GM18951 (cell line): Measurements from ENCODE around the gene ZYG11B.
"Not testable (repeated sequence)": the region's sequence is repeated elsewhere in the genome, so short reads cannot be mapped to it uniquely, and the experiment has no call there.

Experiments
- POLR2A ChIP-seq: IDR thresholded peaks from 4 replicates; pipeline ENCODE4 v1.6.1; 2011; ENCODE audit warnings: mild to moderate bottlenecking; ENCODE audit not compliant: insufficient read length, insufficient read depth; ENCODE audit errors: extremely low read depth
- in situ Hi-C: fragments of 300-500 bp; cut with MboI; formaldehyde crosslinking; loops from one replicate; pipeline ENCODE4 v1.12.0; 2022; ENCODE audit warnings: low sequenced_read_pairs, mixed read lengths, inconsistent platforms; ENCODE audit not compliant: unreplicated experiment

ZYG11B gene

DNA sequence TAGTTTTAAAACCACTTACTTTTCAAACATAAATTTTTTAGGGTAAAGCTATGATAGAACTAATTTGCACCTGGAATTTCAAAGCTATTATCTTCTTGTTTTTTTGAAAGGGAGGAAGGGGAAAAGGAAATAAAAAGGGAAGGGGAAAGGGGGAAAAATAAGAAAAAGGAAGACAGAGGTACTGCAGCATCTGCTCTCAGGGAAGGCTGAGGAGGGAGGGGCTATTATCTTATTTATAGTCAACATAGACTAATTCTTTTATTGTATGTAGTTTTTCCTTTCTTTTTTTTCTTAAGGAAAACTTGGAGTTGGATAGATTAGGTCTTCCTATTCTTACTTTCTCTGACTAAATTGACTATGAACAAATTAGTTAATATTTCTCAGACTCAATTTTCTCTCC, 74.8 kb downstream of the ZYG11B start:
- no peak for TF ChIP-seq POLR2A
- in situ Hi-C loops = no loop called here

DNA sequence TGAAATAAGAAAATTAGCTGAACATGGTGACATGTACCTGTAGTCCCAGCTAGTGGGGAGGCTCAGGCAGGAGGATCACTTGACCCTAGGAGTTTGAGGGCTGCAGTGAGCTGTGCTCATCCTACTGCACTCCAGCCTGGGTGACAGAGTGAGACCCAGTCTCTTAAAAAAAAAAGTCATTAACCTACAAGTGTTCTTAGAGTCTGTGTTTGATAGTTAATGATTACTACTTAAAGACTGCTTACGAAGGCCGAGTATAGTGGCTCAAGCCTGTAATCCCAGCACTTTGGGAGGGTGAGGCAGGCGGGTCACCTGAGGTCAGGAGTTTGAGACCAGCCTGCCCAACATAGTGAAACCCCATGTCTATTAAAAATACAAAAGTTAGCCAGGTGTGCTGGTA, 77.8 kb downstream of the ZYG11B start:
- in situ Hi-C loops = not testable (repeated sequence)

DNA sequence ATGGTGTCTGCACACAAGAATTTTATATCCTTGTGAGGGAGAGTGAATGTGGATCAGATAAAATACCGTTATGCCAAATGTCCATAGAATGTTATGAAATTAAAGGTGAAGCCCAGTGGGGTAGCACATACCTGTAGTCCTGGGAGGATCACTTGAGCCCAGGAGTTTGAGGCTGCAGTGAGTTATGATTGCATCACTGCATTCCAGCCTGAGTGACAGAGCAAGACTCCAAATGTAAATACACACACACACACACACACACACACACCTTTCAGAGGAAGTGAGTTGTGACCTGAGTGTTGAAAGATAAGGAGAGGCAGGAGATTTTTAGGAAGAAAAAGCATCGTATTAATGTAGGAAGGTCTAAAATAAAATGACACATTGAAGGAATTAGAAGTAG, 88.2 kb downstream of the ZYG11B start:
- no peak for TF ChIP-seq POLR2A
- in situ Hi-C loops = no loop called here

DNA sequence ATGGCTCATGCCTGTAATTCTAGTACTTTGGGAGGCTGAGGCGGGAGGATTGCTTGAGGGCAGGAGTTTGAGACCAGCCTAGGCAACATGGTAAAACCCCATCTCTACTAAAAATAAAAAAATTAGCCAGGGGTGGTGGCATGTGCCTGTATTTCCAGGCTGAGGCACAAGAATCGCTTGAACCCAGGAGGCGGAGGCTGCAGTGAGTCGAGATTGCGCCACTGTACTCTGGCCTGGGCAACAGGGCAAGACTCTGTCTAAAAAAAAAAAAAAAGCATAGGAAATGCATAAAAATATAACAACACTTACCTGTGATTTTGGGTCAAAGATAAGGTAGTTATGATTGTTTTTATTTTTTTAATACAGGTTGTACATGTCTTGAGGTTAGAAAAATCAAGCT, 94.6 kb downstream of the ZYG11B start:
- in situ Hi-C loops = not testable (repeated sequence)

DNA sequence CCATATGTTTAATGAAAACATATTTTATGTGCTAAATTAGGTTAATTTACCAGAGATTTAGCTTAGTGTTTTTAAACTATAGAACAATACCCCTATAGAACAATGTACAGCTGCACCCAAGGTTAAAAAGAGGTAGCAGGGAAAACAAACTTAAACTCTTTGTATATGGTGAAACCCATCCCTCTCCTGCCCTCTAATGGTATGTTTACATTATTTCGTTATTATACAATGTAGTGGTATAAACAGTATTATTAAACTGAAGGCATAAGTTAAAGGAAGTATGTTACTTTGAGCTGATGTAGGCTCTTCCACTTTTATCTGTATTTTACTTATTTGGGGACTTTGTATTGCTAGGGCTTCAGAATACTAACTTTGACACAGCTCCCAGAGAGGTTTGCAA, 99.6 kb downstream of the ZYG11B start:
- no peak for TF ChIP-seq POLR2A

DNA sequence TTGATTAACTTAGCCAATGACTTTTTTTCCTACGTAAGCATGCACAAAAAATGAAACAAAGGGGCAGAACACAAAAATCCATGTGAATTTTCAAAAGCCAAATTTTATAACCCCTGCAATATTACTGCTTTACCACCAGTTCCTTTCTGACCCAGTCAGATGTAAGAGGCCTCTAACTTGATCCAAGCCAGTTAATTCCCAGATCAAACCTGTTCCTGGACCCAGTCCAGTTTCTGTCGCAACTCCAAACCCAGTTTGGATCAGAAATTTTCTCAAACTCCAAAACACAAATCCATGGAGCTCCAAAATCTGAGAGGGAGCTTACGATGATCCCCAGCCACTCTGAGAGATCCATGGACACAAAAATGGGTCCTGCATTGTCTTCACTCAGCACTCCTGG, 108.5 kb downstream of the ZYG11B start:
- no peak for TF ChIP-seq POLR2A

More for the DNA sequence above, 99.6 kb downstream of the ZYG11B start:
- in situ Hi-C loops = no loop called here

DNA sequence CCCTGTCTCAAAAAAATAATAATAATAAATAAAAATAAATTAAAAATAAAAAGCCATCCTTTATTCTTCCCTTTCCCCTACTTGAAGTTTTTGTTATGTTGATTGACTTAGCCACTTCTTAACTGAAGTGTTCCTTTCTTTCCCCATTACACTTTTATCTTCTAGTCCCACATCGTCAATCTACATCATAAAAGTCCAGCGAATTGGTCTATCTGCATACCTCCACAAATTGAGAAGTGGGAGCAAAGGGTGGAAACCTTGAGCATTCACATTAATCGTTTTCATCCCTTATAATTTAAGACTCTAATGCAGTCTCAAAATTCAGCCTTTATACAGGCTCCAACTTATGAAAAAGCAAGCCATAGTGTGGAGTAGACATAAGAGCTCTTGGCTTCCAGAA, 109.8 kb downstream of the ZYG11B start:
- in situ Hi-C loops = no loop called here
- TF ChIP-seq POLR2A = no peak

More for the DNA sequence above, 108.5 kb downstream of the ZYG11B start:
- in situ Hi-C loops = no loop called here

DNA sequence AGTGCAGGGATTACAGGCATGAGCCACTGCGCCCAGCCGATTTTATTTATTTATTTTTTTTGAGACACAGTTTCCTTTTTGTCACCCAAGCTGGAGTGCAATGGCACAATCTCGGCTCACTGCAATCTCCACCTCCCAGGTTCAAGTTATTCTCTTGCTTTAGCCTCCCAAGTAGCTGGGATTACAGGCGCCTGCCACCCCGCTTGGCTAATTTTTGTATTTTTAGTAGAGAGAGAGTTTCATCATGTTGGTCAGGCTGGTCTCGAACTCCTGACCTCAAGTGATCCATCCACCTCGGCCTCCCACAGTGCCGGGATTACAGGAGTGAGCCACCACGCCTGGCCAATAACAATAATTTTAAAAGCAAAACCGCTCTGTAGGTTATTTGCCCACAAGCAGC, 112.9 kb downstream of the ZYG11B start:
- in situ Hi-C loops = not testable (repeated sequence)

DNA sequence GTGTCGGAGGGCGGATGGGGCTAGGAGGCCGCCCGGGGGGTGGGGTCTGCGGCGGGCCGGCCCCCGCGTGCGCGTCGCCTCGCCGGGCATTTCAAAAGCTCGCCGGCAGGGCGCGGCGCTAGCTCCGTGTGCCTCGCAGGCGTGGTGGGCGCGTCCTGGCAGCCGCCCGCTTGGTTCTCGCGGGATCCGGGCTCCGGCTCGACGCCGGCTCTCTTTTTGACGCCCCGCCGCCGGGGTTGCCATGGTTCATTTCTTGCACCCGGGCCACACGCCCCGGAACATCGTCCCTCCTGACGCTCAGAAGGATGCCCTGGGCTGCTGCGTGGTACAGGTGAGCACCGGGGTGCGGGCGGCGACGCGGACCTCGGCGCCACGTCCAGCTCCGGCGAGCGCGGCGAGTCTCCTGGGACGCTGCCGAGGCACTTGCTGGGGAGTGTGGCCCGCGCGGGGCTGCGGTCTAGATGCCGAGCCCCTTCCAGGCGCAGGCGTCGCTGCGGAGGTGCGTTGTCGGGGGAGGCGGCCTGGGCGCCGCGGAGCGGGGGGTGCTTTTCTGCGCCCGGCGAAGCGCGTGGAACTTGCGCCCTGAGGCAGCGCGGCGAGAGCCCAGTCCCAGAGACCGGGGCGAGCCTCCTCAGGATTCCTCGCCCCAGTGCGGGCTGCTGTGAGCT, 116.5 kb downstream of the ZYG11B start, which contains the start of gene ZYG11A:
ZYG11A (plus strand) TSS at position 118 of the 668 bp plus-strand sequence; CDS start at position 242, 124 bp downstream.
- TF ChIP-seq POLR2A = peak; percentile 19
- in situ Hi-C loops = no loop called here

DNA sequence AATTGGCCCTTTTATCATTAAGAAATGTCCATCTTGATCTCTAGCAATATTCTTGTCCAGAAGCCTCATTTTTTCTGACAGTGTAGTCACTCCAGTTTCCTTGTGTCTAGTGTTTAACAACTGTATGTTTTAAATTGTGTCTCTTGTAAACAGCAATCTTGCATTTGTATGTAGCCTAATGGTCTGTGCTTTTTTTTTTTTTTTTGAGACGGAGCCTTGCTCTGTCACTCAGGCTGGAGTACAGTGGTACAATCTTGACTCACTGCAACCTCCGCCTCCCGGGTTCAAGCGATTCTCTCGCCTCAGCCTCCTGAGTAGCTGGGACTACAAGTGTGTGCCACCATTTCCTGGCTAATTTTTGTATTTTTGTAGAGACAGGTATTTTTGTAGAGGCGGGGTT, 118.9 kb downstream of the ZYG11B start:
- in situ Hi-C loops = not testable (repeated sequence)

DNA sequence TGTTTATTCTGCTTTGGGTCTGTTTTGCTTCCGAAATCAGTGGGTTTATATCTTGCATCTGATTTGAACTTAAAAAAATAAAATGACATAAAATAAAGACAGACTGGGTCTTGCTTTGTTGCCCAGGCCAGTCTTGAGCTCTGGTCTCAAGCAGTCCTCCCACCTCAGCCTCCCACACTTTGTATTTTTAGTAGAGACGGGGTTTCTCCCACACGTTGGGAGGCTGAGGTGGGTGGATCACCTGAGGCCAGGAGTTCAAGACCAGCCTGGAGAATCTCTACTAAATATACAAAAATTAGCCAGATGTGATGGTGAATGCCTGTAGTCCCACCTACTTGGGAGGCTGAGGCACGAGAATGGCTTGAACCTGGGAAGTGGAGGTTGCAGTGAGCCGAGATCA, 122.2 kb downstream of the ZYG11B start:
- no peak for TF ChIP-seq POLR2A
- in situ Hi-C loops = no loop called here

DNA sequence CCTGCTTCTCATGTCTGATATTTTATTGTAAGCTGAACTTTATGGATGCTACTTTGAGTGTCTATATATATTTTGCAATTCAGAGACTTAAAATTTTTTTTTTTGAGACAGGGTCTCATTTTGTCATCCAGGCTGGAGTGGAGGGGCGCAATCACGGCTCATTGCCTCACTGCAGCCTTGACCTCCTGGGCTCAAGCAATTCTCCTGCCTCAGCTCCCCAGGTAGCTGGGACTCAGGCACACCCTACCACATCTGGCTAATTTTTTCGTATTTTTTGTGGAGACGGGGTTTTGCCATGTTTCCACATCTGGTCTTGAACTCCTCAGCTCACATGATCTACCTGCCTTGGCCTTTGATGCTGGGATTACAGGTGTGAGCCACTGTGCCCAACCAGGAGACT, 124.7 kb downstream of the ZYG11B start:
- no peak for TF ChIP-seq POLR2A
- in situ Hi-C loops = no loop called here

DNA sequence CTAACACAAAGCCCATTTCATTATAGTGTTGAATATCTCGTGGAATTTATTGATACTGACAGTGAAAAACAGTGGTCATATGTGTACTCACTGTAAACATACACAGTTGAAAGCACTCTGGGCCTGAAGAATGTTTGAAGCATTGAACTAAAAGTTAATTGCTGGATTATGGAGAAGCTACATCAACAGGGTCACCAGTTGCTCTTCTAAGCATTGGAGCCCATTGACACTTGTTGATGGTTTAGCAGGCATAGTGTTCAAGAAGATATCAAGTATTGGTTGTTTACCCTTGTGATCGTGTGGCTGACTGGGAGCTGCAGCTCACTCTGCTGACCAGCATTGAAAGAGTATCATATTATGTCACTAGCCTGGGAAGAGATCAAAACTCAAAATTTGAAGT, 126.6 kb downstream of the ZYG11B start:
- TF ChIP-seq POLR2A = no peak
- in situ Hi-C loops = no loop called here

DNA sequence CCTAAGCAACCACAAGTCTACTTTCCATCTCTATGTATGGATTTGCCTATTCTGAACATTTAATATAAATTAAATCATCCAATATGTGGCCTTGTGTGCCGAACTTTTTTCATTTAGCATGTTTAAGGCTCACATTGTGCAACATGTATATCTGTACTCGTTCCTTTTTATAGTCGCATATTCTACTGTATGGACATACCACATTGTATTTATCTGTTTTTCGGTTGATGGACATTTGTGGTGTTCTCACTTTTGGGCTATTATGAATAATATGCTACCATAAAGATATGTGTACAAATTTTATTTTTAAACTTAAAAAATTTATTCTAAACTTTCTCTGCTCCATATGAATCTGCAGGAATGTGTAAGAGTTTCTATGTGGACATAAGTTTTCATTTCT, 129.3 kb downstream of the ZYG11B start:
- no peak for TF ChIP-seq POLR2A

DNA sequence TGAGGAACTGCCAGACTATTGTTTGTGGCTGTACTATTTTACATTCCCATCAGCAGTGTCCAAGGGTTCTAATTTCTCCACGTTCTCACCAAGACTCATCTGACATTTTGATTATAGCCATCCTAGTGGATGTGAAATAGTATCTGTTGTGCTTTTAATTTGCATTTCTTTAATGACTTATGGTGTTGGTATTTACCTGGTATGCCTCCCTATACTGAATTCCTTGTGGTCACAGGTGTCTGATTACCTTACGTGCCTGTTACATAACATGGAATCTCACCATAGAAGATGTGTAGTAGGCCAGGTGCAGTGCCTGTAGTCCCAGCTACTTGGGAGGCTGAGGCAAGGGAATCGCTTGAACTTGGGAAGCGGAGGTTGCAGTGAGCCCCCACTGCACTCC, 129.8 kb downstream of the ZYG11B start:
- no peak for TF ChIP-seq POLR2A
- in situ Hi-C loops = no loop called here

More for the DNA sequence above, 129.3 kb downstream of the ZYG11B start:
- in situ Hi-C loops = no loop called here
